22Rv1 (cell line): Measurements from ENCODE around the gene NDOR1.

ENCODE experiments used
- ZFX ChIP-seq: fragments of 450-650 bp; IDR thresholded peaks from 2 replicates; pipeline ENCODE4 v1.6.1; 2017; ENCODE audit warnings: antibody characterized with exemption, borderline replicate concordance
- TF ChIP-seq, protein P1 (sequence below): fragments of 450-650 bp; IDR thresholded peaks from 2 replicates; pipeline ENCODE4 v1.5.1; 2017; ENCODE audit warnings: mild to moderate bottlenecking

- TF ChIP-seq, protein P1, sequence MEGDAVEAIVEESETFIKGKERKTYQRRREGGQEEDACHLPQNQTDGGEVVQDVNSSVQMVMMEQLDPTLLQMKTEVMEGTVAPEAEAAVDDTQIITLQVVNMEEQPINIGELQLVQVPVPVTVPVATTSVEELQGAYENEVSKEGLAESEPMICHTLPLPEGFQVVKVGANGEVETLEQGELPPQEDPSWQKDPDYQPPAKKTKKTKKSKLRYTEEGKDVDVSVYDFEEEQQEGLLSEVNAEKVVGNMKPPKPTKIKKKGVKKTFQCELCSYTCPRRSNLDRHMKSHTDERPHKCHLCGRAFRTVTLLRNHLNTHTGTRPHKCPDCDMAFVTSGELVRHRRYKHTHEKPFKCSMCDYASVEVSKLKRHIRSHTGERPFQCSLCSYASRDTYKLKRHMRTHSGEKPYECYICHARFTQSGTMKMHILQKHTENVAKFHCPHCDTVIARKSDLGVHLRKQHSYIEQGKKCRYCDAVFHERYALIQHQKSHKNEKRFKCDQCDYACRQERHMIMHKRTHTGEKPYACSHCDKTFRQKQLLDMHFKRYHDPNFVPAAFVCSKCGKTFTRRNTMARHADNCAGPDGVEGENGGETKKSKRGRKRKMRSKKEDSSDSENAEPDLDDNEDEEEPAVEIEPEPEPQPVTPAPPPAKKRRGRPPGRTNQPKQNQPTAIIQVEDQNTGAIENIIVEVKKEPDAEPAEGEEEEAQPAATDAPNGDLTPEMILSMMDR = no peak
- TF ChIP-seq ZFX = no peak
These were observed 19.6 kb downstream of the NDOR1 start, which contains the start of gene CYSRT1 for GRCh38 chr9:137224830-137225694.
